Testis (tissue), 2 donors: Measurements from ENCODE around the gene EVI2B.

Experiments
- POLR2A ChIP-seq: fragments of 450-650 bp; IDR thresholded peaks from one replicate; pipeline ENCODE4 v1.6.1; 2017; ENCODE audit warnings: antibody characterized with exemption, mild to moderate bottlenecking, moderate library complexity
- TF ChIP-seq, protein P1 (sequence below), 3 experiments: fragments of 450-650 bp in 2 of 3; fragments of 200-600 bp in 1 of 3; sonication (generic) in 1 of 3; IDR thresholded peaks; one replicate each; pipeline ENCODE4 v1.5.1; 2016 to 2019; ENCODE audit warnings: antibody characterized with exemption in 3 of 3, mild to moderate bottlenecking in 2 of 3, moderate library complexity in 1 of 3

DNA sequence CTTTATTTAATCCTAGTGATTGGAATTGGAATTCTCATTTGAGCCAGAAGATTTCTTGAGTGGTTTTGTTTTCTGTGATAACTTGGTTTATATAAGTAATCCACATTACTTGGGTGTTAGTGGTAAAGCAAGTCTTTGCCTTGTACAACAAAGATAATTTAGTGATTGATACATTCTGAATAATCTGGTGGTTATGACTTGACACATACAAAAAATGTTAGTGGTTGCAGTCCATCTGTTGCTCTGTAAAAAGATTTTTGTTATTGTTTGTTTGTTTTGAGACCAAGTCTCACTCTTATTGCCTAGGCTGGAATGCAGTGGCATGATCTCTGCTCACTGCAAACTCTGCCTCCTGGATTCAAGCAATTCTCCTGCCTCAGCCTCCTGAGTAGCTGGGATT lies 30.0 kb downstream of the EVI2B start:
- TF ChIP-seq, protein P1, sequence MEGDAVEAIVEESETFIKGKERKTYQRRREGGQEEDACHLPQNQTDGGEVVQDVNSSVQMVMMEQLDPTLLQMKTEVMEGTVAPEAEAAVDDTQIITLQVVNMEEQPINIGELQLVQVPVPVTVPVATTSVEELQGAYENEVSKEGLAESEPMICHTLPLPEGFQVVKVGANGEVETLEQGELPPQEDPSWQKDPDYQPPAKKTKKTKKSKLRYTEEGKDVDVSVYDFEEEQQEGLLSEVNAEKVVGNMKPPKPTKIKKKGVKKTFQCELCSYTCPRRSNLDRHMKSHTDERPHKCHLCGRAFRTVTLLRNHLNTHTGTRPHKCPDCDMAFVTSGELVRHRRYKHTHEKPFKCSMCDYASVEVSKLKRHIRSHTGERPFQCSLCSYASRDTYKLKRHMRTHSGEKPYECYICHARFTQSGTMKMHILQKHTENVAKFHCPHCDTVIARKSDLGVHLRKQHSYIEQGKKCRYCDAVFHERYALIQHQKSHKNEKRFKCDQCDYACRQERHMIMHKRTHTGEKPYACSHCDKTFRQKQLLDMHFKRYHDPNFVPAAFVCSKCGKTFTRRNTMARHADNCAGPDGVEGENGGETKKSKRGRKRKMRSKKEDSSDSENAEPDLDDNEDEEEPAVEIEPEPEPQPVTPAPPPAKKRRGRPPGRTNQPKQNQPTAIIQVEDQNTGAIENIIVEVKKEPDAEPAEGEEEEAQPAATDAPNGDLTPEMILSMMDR (IDR thresholded peaks at IDR 0.05), result no peak
- TF ChIP-seq POLR2A, result no peak
